Breast epithelium (tissue), 4 donors: Measurements from ENCODE around the gene DIP2B. TPM values are rescaled to one million over a fixed set of nuclear protein-coding genes. Genes with fewer than 3 reads are reported as not detected.

ENCODE experiments used
- DNase-seq, 2 donors: peaks; one replicate each; pipeline ENCODE4 v3.0.0-alpha.2; 2019; ENCODE audit warnings: low spot score in 2 of 2
- H3K27ac ChIP-seq, 2 donors: fragments of 200-600 bp; sonication (generic) in 1 of 2; one replicate each; pipeline ENCODE4 v1.5.1; 2016 to 2019; ENCODE audit warnings: mild to moderate bottlenecking in 1 of 2
- H3K27me3 ChIP-seq, 2 donors: fragments of 200-600 bp; sonication (generic) in 1 of 2; one replicate each; pipeline versions ENCODE4 v1.5.1 to v1.6.0; 2017 to 2019; ENCODE audit warnings: control low read depth in 1 of 2, mild to moderate bottlenecking in 1 of 2
- H3K36me3 ChIP-seq: fragments of 200-600 bp; one replicate; pipeline ENCODE4 v1.5.1; 2019
- H3K4me1 ChIP-seq, 2 donors: fragments of 200-600 bp; sonication (generic); one replicate each; pipeline ENCODE4 v1.5.1; 2016 to 2019; ENCODE audit warnings: control low read depth in 1 of 2
- H3K4me3 ChIP-seq, 3 donors: fragments of 200-600 bp; sonication (generic); 1 replicate in 2 of 3; 2 replicates in 1 of 3; pipeline ENCODE4 v1.5.1; 2016 to 2019; ENCODE audit warnings: mild to moderate bottlenecking in 3 of 3, moderate library complexity in 2 of 3
- H3K9me3 ChIP-seq, 2 donors: fragments of 200-600 bp; sonication (generic) in 1 of 2; one replicate each; pipeline ENCODE4 v1.5.1; 2016 to 2019; ENCODE audit warnings: control low read depth in 1 of 2
- POLR2A ChIP-seq: fragments of 450-650 bp; IDR thresholded peaks from one replicate; pipeline ENCODE4 v1.6.1; 2016; ENCODE audit warnings: antibody characterized with exemption, mild to moderate bottlenecking, moderate library complexity
- POLR2AphosphoS5 ChIP-seq, 3 donors: sonication (generic); formaldehyde crosslinking; IDR thresholded peaks; one replicate each; pipeline ENCODE4 v1.6.1; 2017; ENCODE audit warnings: antibody characterized with exemption in 3 of 3
- intact Hi-C: fragments of 100-400 bp; cut with DNase I; formaldehyde crosslinking; loops from one replicate; pipeline ENCODE4 v1.15.1; 2023; ENCODE audit warnings: low total_unique reads
- total RNA-seq, 3 donors: library from RNA; depleted of rRNA; stranded (reverse); fragments of >200 nt; gene quantifications; one replicate each; pipeline ENCODE4 v1.1.0, GENCODE V29; 2016
- TF ChIP-seq, protein P1 (sequence below), 3 donors: fragments of 450-650 bp; IDR thresholded peaks; one replicate each; pipeline ENCODE4 v1.5.1; 2016 to 2017; ENCODE audit warnings: antibody characterized with exemption in 3 of 3, mild to moderate bottlenecking in 3 of 3, moderate library complexity in 3 of 3

DIP2B gene
- total RNA-seq, 3 donors from 2014 or later = 26.6 to 44.8 (median 33.4) TPM

DNA sequence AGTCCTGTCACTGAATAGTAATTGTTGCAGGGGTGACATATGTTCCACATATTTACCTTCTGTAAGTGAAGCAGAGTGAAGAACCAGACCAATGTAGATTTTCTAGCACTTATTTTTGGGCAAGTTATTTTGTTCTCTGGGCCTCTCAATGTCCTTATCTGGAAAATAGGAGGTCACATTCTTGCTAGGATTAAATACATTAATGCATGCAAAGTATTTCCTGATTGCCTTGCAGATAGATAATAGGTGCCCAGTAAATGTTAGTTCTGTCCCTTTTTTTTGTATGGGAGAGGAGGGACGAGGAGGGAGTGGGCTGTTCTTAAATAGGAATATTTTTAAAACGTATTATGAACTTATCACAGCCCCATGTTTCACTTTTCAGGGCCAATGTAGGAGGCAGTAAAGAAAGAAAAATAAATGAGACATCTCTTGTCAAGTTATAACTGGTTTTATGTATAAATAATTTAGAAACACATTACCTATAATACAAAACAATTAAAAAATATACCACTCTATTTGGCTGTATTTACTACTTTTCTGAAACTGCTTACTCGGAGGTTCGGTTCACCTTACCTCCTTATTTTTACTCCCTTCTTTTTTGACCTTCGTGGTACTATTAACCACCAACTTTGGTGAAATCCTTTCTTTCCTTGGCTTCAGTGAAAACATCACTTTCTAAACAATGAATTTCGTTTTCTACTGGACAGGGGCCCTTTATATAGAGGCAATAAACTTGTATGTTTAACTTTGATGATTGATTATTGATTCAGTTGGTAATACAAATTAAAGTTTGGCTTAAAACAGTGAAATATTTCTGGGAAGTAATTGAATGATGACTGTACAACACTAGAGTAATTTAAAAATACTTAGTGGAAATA, 41.9 kb downstream of the DIP2B start:
- DNase-seq = no peak
- no peak overlapping the region for H3K27ac ChIP-seq
- intact Hi-C loops = no loop called here
- no peak for TF ChIP-seq POLR2A
- TF ChIP-seq, protein P1, sequence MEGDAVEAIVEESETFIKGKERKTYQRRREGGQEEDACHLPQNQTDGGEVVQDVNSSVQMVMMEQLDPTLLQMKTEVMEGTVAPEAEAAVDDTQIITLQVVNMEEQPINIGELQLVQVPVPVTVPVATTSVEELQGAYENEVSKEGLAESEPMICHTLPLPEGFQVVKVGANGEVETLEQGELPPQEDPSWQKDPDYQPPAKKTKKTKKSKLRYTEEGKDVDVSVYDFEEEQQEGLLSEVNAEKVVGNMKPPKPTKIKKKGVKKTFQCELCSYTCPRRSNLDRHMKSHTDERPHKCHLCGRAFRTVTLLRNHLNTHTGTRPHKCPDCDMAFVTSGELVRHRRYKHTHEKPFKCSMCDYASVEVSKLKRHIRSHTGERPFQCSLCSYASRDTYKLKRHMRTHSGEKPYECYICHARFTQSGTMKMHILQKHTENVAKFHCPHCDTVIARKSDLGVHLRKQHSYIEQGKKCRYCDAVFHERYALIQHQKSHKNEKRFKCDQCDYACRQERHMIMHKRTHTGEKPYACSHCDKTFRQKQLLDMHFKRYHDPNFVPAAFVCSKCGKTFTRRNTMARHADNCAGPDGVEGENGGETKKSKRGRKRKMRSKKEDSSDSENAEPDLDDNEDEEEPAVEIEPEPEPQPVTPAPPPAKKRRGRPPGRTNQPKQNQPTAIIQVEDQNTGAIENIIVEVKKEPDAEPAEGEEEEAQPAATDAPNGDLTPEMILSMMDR (IDR thresholded peaks at IDR 0.05) = no peak
- H3K27me3 ChIP-seq = no peaks in the 10 kb centered on the region
- H3K9me3 ChIP-seq = no peaks in the 10 kb centered on the region
- H3K4me1 ChIP-seq = no peaks in the 10 kb centered on the region
- H3K4me3 ChIP-seq = no peak overlapping the region
- no peaks in the 10 kb centered on the region for H3K36me3 ChIP-seq

GRCh38 chr12:50547742-50548141, 43.0 kb downstream of the DIP2B start:
- no peak for TF ChIP-seq POLR2AphosphoS5 (IDR thresholded peaks at IDR 0.05)
- no peak for TF ChIP-seq POLR2A
- TF ChIP-seq, protein P1 (IDR thresholded peaks at IDR 0.05) = no peak
- no peaks in the 10 kb centered on the region for H3K4me1 ChIP-seq
- no peaks in the 10 kb centered on the region for H3K36me3 ChIP-seq
- H3K9me3 ChIP-seq = no peaks in the 10 kb centered on the region
- intact Hi-C loops = no loop called here
- no peaks in the 10 kb centered on the region for H3K27me3 ChIP-seq
- DNase-seq = no peak
- H3K4me3 ChIP-seq = no peak overlapping the region
- H3K27ac ChIP-seq = no peak overlapping the region

GRCh38 chr12:50549885-50550284, 45.1 kb downstream of the DIP2B start:
- Histone ChIP-seq H3K36me3 (no peaks in the 10 kb centered on the region), H3K9me3 (no peaks in the 10 kb centered on the region), H3K27ac (no peak overlapping the region), H3K4me1 (no peaks in the 10 kb centered on the region), H3K27me3 (no peaks in the 10 kb centered on the region), H3K4me3 (no peak overlapping the region)
- no peak for TF ChIP-seq POLR2A
- TF ChIP-seq, protein P1 (IDR thresholded peaks at IDR 0.05) = no peak
- no peak for DNase-seq
- intact Hi-C loops = no loop called here

- Histone ChIP-seq H3K4me3 (no peak overlapping the region), H3K9me3 (no peaks in the 10 kb centered on the region), H3K27ac (no peak overlapping the region), H3K4me1 (no peaks in the 10 kb centered on the region), H3K36me3 (no peaks in the 10 kb centered on the region), H3K27me3 (no peaks in the 10 kb centered on the region)
- intact Hi-C loops = no loop called here
- TF ChIP-seq POLR2A (no peak), POLR2AphosphoS5 (IDR thresholded peaks at IDR 0.05) (no peak)
- TF ChIP-seq, protein P1 (IDR thresholded peaks at IDR 0.05) = no peak
- no peak for DNase-seq
Measured at GRCh38 chr12:50550530-50551223, 45.9 kb downstream of the DIP2B start.

- Histone ChIP-seq H3K27ac (no peak overlapping the region), H3K27me3 (no peaks in the 10 kb centered on the region), H3K4me1 (no peaks in the 10 kb centered on the region), H3K4me3 (no peak overlapping the region), H3K36me3 (no peaks in the 10 kb centered on the region), H3K9me3 (no peaks in the 10 kb centered on the region)
- no peak for DNase-seq
- intact Hi-C loops = no loop called here
- TF ChIP-seq POLR2A = no peak
- TF ChIP-seq, protein P1 (IDR thresholded peaks at IDR 0.05) = no peak
- no peak for TF ChIP-seq POLR2AphosphoS5 (IDR thresholded peaks at IDR 0.05)
Measured at GRCh38 chr12:50551866-50552265, 47.1 kb downstream of the DIP2B start.
